NCI-H2029 (cell line): ENCODE results near the gene KCTD2.

Experiments
- DNase-seq: peaks from one replicate; lab custom pipeline; 2025; lab: John Stamatoyannopoulos, UW

Gene KCTD2

GRCh38 chr17:75099881-75100595 lies 53.0 kb downstream of the KCTD2 start:
- no peak for DNase-seq

- DNase-seq = no peak
These were observed 55.4 kb downstream of the KCTD2 start for GRCh38 chr17:75102385-75102821.

- no peak for DNase-seq
These were observed 56.9 kb downstream of the KCTD2 start for GRCh38 chr17:75103601-75104554.

GRCh38 chr17:75105126-75106080 lies 58.4 kb downstream of the KCTD2 start:
- DNase-seq = peak; percentile 65

- DNase-seq = no peak
These were observed 61.2 kb downstream of the KCTD2 start for GRCh38 chr17:75108193-75108592.

- DNase-seq = no peak
These were observed 62.0 kb downstream of the KCTD2 start for GRCh38 chr17:75109046-75109406.

- peak; percentile 71 for DNase-seq
These were observed 62.6 kb downstream of the KCTD2 start, which contains the start of gene ARMC7 for GRCh38 chr17:75109407-75110233. Gene ARMC7 (plus strand): TSS chr17:75109969. CDS start chr17:75110289, 320 bp downstream.

GRCh38 chr17:75110234-75110937 lies 63.4 kb downstream of the KCTD2 start:
- no peak for DNase-seq

GRCh38 chr17:75111777-75112335 lies 64.8 kb downstream of the KCTD2 start:
- DNase-seq = no peak

GRCh38 chr17:75113798-75114551 lies 67.0 kb downstream of the KCTD2 start:
- DNase-seq = peak; percentile 56

GRCh38 chr17:75114552-75115314 lies 67.7 kb downstream of the KCTD2 start:
- no peak for DNase-seq
